WERI-Rb-1 (cell line): ENCODE results near the gene ROBO1.

Experiments used
- DNase-seq: peaks from one replicate; pipeline ENCODE4 v3.0.0-alpha.2; 2020
- H3K27ac ChIP-seq: fragments of 250-450 bp; sonication (Bioruptor Pico); 2 replicates; pipeline ENCODE4 v1.5.1; 2020; ENCODE audit warnings: mild to moderate bottlenecking, moderate library complexity
- H3K27me3 ChIP-seq: fragments of 250-450 bp; sonication (Bioruptor Pico); 2 replicates; pipeline ENCODE4 v1.5.1; 2021; ENCODE audit warnings: mild to moderate bottlenecking, low read depth, moderate library complexity; ENCODE audit not compliant: insufficient read depth, severe bottlenecking
- H3K36me3 ChIP-seq: fragments of 250-450 bp; sonication (Bioruptor Pico); 2 replicates; pipeline ENCODE4 v1.5.1; 2020; ENCODE audit warnings: mild to moderate bottlenecking, moderate library complexity
- H3K4me3 ChIP-seq: 2 replicates; pipeline ENCODE4 v1.5.1; 2011; ENCODE audit warnings: low read depth, mild to moderate bottlenecking, control low read depth, low read length
- H3K9me3 ChIP-seq: fragments of 250-450 bp; sonication (Bioruptor Pico); 2 replicates; pipeline ENCODE4 v1.5.1; 2021; ENCODE audit warnings: mild to moderate bottlenecking, moderate library complexity; ENCODE audit not compliant: severe bottlenecking
- TF ChIP-seq, protein P1 (sequence below): IDR thresholded peaks from 2 replicates; pipeline ENCODE4 v1.5.1; 2011; ENCODE audit warnings: low read depth, mild to moderate bottlenecking, control low read depth, inconsistent platforms, low read length

ROBO1 gene

GRCh38 chr3:79606414-79606813 lies 161.4 kb downstream of the ROBO1 start:
- Histone ChIP-seq H3K27me3 (no peaks in the 10 kb centered on the region), H3K9me3 (no peaks in the 10 kb centered on the region), H3K36me3 (no peaks in the 10 kb centered on the region), H3K27ac (no peak overlapping the region), H3K4me3 (no peak overlapping the region)
- DNase-seq: no peak
- TF ChIP-seq, protein P1, sequence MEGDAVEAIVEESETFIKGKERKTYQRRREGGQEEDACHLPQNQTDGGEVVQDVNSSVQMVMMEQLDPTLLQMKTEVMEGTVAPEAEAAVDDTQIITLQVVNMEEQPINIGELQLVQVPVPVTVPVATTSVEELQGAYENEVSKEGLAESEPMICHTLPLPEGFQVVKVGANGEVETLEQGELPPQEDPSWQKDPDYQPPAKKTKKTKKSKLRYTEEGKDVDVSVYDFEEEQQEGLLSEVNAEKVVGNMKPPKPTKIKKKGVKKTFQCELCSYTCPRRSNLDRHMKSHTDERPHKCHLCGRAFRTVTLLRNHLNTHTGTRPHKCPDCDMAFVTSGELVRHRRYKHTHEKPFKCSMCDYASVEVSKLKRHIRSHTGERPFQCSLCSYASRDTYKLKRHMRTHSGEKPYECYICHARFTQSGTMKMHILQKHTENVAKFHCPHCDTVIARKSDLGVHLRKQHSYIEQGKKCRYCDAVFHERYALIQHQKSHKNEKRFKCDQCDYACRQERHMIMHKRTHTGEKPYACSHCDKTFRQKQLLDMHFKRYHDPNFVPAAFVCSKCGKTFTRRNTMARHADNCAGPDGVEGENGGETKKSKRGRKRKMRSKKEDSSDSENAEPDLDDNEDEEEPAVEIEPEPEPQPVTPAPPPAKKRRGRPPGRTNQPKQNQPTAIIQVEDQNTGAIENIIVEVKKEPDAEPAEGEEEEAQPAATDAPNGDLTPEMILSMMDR: no peak

DNA sequence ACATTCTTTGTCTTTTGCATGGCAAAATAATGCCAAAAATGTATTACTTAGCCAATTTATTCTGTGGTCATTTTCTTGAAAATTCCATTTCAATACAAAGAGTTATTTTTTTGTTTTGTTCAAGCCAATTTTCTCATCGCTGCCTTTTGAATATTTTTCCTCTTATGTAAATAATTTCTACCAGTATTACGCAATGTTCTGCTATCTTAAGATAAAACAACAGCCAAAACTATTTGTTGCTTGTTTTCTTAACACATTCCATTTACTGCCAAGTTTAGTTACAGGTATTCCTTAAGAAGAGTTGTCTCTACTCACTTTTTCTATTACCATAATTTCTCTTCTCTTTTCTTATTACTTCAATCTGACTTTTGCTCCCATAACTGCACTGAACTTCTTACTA lies 163.1 kb downstream of the ROBO1 start:
- TF ChIP-seq, protein P1: no peak
- Histone ChIP-seq H3K36me3 (no peaks in the 10 kb centered on the region), H3K4me3 (no peak overlapping the region), H3K9me3 (no peaks in the 10 kb centered on the region), H3K27me3 (no peaks in the 10 kb centered on the region), H3K27ac (no peak overlapping the region)
- DNase-seq: no peak

DNA sequence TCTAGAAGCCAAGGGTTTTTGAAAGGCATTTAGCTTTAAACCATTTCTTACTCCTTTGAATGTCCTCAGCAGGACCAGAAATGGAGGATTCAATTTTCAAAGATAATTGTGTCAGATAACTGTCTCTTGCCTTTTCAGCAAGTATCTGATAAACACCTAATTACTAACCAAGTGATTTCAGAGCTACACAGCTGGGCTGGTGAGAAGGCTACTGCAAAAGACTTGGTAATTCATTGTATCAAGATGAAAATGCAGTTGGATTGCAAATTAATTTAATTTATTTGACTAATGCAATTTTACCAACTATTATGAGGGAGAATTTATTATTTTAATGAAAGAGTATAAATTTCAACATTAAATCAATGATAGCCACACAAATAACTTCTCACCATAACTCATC lies 165.4 kb downstream of the ROBO1 start:
- Histone ChIP-seq H3K27me3 (no peaks in the 10 kb centered on the region), H3K36me3 (no peaks in the 10 kb centered on the region), H3K9me3 (no peaks in the 10 kb centered on the region), H3K27ac (no peak overlapping the region), H3K4me3 (no peak overlapping the region)
- TF ChIP-seq, protein P1: no peak
- DNase-seq: no peak

DNA sequence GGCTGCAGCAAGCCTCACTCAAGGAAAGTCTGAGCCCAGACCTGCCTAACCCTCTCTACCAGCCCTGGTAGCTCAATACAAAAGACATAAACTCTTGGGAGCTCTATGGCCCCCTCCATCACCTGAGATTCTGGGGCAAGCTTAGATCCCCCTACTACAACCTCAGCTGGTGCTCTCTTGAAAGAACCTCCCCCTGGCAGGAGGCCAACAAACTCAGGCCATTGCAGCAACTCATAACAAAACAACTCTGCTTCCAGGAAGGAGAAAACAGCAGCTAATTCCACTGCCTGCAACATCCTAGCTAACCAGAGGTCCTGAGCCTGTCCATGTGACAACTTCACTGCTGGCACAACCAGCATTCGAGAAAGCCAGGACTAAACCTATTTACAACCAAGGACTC lies 169.2 kb downstream of the ROBO1 start:
- DNase-seq: no peak

GRCh38 chr3:79597709-79598108 lies 170.1 kb downstream of the ROBO1 start:
- Histone ChIP-seq H3K36me3 (no peaks in the 10 kb centered on the region), H3K27ac (no peak overlapping the region), H3K9me3 (no peaks in the 10 kb centered on the region), H3K4me3 (no peak overlapping the region), H3K27me3 (no peaks in the 10 kb centered on the region)
- DNase-seq: no peak
- TF ChIP-seq, protein P1: no peak

More for the DNA sequence above, 169.2 kb downstream of the ROBO1 start:
- TF ChIP-seq, protein P1: no peak
- no peak overlapping the region for H3K27ac ChIP-seq
- no peaks in the 10 kb centered on the region for H3K36me3 ChIP-seq
- no peak overlapping the region for H3K4me3 ChIP-seq
- no peaks in the 10 kb centered on the region for H3K9me3 ChIP-seq
- H3K27me3 ChIP-seq: no peaks in the 10 kb centered on the region

DNA sequence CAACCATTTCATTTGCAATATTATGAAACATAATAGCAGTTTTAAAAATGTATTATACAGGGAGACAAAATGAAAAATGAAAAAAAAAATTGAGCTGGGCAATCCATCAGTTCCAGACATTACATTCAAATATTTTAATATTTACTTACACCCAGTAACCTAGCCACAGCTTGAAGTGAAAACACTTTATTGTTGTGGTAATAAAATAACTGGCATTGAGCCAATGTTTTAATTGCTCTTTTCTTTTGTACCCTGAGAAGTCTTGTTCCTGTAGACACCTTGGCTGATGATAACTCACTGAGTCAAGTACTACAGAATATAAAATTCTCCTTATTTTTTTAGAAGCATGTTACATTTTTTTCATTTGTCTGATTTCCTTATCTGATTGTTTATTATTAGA lies 180.6 kb downstream of the ROBO1 start:
- DNase-seq: no peak
- Histone ChIP-seq H3K27me3 (no peaks in the 10 kb centered on the region), H3K36me3 (no peaks in the 10 kb centered on the region), H3K27ac (no peak overlapping the region), H3K4me3 (no peak overlapping the region), H3K9me3 (no peaks in the 10 kb centered on the region)
- TF ChIP-seq, protein P1: no peak
